Measurements from ENCODE around the gene MGLL. TPM values are rescaled to one million over a fixed set of nuclear protein-coding genes. Genes with fewer than 3 reads are reported as not detected.

The MGLL gene
- total RNA-seq, 4 donors from 2014 or later: 36.7 to 146 (median 73.5) TPM

DNA sequence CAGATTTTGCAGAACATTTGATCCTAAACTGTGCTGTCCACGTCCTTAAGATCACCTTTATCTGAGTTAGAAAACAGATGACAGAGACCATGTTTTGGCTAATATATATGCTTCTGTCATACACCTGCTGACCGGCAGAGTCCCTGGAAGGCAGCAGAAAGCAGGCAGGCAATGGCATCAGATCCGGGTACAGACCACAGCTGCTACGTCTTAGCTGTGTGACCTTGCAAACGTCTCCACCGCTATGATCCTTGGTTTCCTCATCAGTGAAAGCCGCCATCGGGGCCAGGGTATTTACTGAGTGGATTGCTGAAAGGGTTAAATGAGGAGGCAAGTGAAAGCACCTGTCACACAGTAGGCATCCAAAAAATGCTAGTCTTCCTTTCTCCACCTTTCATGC is 77.4 kb downstream of the MGLL start:
- intact Hi-C loops (cut with DNase I): no loop called here
- no peaks in the 10 kb centered on the region for H3K9me3 ChIP-seq
- peak overlapping the region in 3 of 4 donors; percentile 22 to 40 (median 34) for H3K27ac ChIP-seq
- peaks cover 0 to 29% (median 0%) of the 10 kb centered on the region in 3 donors for H3K36me3 ChIP-seq
- H3K4me3 ChIP-seq: no peak overlapping the region
- WGBS, 2 donors: 61 to 69% methylated on average over 6 to 8 of the region's 8 CpGs
- TF ChIP-seq, protein P1, sequence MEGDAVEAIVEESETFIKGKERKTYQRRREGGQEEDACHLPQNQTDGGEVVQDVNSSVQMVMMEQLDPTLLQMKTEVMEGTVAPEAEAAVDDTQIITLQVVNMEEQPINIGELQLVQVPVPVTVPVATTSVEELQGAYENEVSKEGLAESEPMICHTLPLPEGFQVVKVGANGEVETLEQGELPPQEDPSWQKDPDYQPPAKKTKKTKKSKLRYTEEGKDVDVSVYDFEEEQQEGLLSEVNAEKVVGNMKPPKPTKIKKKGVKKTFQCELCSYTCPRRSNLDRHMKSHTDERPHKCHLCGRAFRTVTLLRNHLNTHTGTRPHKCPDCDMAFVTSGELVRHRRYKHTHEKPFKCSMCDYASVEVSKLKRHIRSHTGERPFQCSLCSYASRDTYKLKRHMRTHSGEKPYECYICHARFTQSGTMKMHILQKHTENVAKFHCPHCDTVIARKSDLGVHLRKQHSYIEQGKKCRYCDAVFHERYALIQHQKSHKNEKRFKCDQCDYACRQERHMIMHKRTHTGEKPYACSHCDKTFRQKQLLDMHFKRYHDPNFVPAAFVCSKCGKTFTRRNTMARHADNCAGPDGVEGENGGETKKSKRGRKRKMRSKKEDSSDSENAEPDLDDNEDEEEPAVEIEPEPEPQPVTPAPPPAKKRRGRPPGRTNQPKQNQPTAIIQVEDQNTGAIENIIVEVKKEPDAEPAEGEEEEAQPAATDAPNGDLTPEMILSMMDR (IDR thresholded peaks at IDR 0.05): no peak
- no peak for TF ChIP-seq POLR2A (IDR thresholded peaks at IDR 0.05)
- H3K27me3 ChIP-seq: no peaks in the 10 kb centered on the region
- H3K4me1 ChIP-seq: peaks cover 13 to 59% (median 29%) of the 10 kb centered on the region in 3 donors
- DNase-seq: no peak

DNA sequence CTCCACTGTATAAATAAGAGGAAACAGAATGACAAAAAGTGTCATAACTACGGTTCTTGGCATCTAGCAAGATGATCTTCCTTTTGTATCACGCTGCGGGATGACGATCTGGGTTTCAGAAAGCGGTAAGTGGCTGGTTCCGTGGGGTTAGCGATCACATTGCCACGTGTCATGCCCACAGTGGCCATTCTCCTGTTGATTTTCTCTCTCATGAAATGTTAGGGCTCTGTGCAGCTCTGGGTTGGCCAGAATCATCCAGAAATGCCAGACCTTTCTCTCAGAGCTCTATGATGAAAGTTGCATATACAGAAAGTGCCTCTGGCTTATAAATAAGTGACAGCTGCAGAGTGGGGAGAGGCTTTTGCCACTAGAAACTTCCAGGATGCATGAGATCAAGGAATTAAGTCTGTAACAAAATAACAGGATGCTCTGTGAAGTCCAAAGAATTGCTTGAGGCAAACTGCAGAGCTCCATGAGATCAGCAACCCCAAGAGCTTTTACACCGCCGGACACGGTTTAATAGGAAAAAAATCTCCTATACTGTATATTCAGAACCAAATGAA is 78.0 kb downstream of the MGLL start:
- H3K4me1 ChIP-seq: peaks cover 13 to 59% (median 25%) of the 10 kb centered on the region in 3 donors
- peaks cover 0 to 30% (median 0%) of the 10 kb centered on the region in 3 donors for H3K36me3 ChIP-seq
- TF ChIP-seq, protein P1 (IDR thresholded peaks at IDR 0.05): no peak
- TF ChIP-seq POLR2A (IDR thresholded peaks at IDR 0.05): no peak
- no peak for DNase-seq
- no peaks in the 10 kb centered on the region for H3K27me3 ChIP-seq
- no peaks in the 10 kb centered on the region for H3K9me3 ChIP-seq
- intact Hi-C loops (cut with DNase I): no loop called here
- H3K4me3 ChIP-seq: no peak overlapping the region
- peak overlapping the region in 3 of 4 donors; percentile 22 to 40 (median 34) for H3K27ac ChIP-seq
- 72 to 73% methylated on average over 10 to 11 of the region's 11 CpGs for WGBS, 2 donors

- H3K27me3 ChIP-seq: no peaks in the 10 kb centered on the region
- intact Hi-C loops (cut with DNase I): no loop called here
- H3K9me3 ChIP-seq: no peaks in the 10 kb centered on the region
- H3K4me3 ChIP-seq: no peak overlapping the region
- H3K4me1 ChIP-seq: peaks cover 10 to 59% (median 21%) of the 10 kb centered on the region in 3 donors
- no peak for TF ChIP-seq POLR2A (IDR thresholded peaks at IDR 0.05)
- TF ChIP-seq, protein P1 (IDR thresholded peaks at IDR 0.05): no peak
- H3K27ac ChIP-seq: peak overlapping the region in 3 of 4 donors; percentile 34 to 47 (median 40)
- no peak for DNase-seq
- 63 to 73% methylated on average over 15 of the region's 15 CpGs for WGBS, 2 donors
- H3K36me3 ChIP-seq: peaks cover 0 to 30% (median 0%) of the 10 kb centered on the region in 3 donors
These were observed 78.7 kb downstream of the MGLL start for GRCh38 chr3:127743351-127744252.

DNA sequence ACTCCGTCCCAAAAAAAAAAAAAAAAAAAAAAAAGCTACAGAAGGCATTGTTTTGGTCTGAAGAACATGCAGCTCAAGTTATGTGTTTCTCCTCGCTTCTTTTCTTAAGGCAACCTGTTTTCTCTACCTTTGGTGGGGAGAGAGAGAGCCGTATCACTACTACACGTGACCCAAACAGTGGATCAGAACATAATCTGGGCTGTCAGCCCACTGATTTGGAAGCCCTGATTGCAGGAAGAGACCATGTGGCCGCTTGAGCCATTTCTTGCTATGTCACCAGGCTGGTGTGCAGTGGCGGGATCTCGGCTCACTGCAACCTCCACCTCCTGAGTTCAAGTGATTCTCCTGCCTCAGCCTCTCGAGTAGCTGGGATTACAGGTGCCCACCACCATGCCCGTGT is 79.7 kb downstream of the MGLL start:
- Histone ChIP-seq H3K9me3 (no peaks in the 10 kb centered on the region), H3K27me3 (no peaks in the 10 kb centered on the region), H3K27ac (peak overlapping the region in 2 of 4 donors; percentile 12 to 37), H3K36me3 (peaks cover 0 to 30% (median 0%) of the 10 kb centered on the region in 3 donors), H3K4me1 (peaks cover 13 to 59% (median 17%) of the 10 kb centered on the region in 3 donors), H3K4me3 (no peak overlapping the region)
- intact Hi-C loops (cut with DNase I): no loop called here
- DNase-seq: no peak
- WGBS, 2 donors: 80 to 88% methylated on average over 8 to 9 of the region's 9 CpGs
- TF ChIP-seq, protein P1 (IDR thresholded peaks at IDR 0.05): no peak
- TF ChIP-seq POLR2A (IDR thresholded peaks at IDR 0.05): no peak

GRCh38 chr3:127741690-127742089 is 80.6 kb downstream of the MGLL start:
- Histone ChIP-seq H3K4me1 (peaks cover 12 to 56% (median 18%) of the 10 kb centered on the region in 3 donors), H3K36me3 (peaks cover 0 to 30% (median 0%) of the 10 kb centered on the region in 3 donors), H3K9me3 (no peaks in the 10 kb centered on the region), H3K27me3 (no peaks in the 10 kb centered on the region), H3K27ac (no peak overlapping the region), H3K4me3 (no peak overlapping the region)
- no peak for DNase-seq
- TF ChIP-seq, protein P1 (IDR thresholded peaks at IDR 0.05): no peak
- no peak for TF ChIP-seq POLR2A (IDR thresholded peaks at IDR 0.05)
- WGBS, 2 donors: 86 to 100% methylated on average over 1 of the region's 1 CpG
- intact Hi-C loops (cut with DNase I): no loop called here

All from esophagus squamous epithelium (tissue), 5 donors.